Stimulated activated CD4-positive, alpha-beta T cell treated with anti-CD3 and anti-CD28 coated beads, Interleukin-1b, Interleukin-23, amount 100 ng/mL, for 1 hour (primary cell): ENCODE data around the gene TPPP2.
"Not testable (repeated sequence)": the region's sequence is repeated elsewhere in the genome, so short reads cannot be mapped to it uniquely, and the experiment has no call there.

Experiments
- DNase-seq, 2 donors: peaks; one replicate each; pipeline ENCODE4 v3.0.0-alpha.2; 2020; ENCODE audit warnings: low read depth in 2 of 2

Gene TPPP2

GRCh38 chr14:21029917-21030316 lies at the start of gene TPPP2:
Gene TPPP2 (plus strand): TSS chr14:21030217. CDS start chr14:21030582, 365 bp downstream.
- no peak for DNase-seq

GRCh38 chr14:20980906-20981305 lies 49.1 kb upstream of the TPPP2 start:
- DNase-seq, result no peak

GRCh38 chr14:20982646-20983369 lies 47.2 kb upstream of the TPPP2 start:
- DNase-seq, result no peak

GRCh38 chr14:20985650-20986049 lies 44.4 kb upstream of the TPPP2 start:
- DNase-seq, result not testable (repeated sequence)

- DNase-seq, result no peak
Observed at GRCh38 chr14:20986811-20987210, 43.2 kb upstream of the TPPP2 start.

- DNase-seq, result no peak
Observed at GRCh38 chr14:20988717-20989470, 41.1 kb upstream of the TPPP2 start.

GRCh38 chr14:20989471-20989786 lies 40.6 kb upstream of the TPPP2 start:
- no peak for DNase-seq

- DNase-seq, result peak; percentile 47 to 64
Observed at GRCh38 chr14:20989787-20990600, 40.0 kb upstream of the TPPP2 start, which contains the start of gene METTL17. Gene METTL17 (plus strand): TSS chr14:20989980. CDS start chr14:20990003, 23 bp downstream.

GRCh38 chr14:20996521-20996920 lies 33.5 kb upstream of the TPPP2 start:
- no peak for DNase-seq

GRCh38 chr14:20997115-20997514 lies 32.9 kb upstream of the TPPP2 start:
- DNase-seq, result no peak

GRCh38 chr14:20997564-20997963 lies 32.5 kb upstream of the TPPP2 start:
- no peak for DNase-seq

GRCh38 chr14:20998139-20998538 lies 31.9 kb upstream of the TPPP2 start:
- DNase-seq, result no peak

- DNase-seq, result no peak
Observed at GRCh38 chr14:20998674-20999366, 31.2 kb upstream of the TPPP2 start, which contains the start of gene SLC39A2. Gene SLC39A2 (plus strand): TSS chr14:20999293. CDS start chr14:20999447, 154 bp downstream.

GRCh38 chr14:20999591-20999990 lies 30.4 kb upstream of the TPPP2 start:
- no peak for DNase-seq

- DNase-seq, result no peak
Observed at GRCh38 chr14:21001218-21001617, 28.8 kb upstream of the TPPP2 start.

GRCh38 chr14:21003788-21004346 lies 26.1 kb upstream of the TPPP2 start:
- DNase-seq, result no peak

- DNase-seq, result not testable (repeated sequence)
Observed at GRCh38 chr14:21009721-21010120, 20.3 kb upstream of the TPPP2 start.

- no peak for DNase-seq
Observed at GRCh38 chr14:21011136-21011535, 18.9 kb upstream of the TPPP2 start.

- DNase-seq, result peak; percentile 61 to 70
Observed at GRCh38 chr14:21014761-21015190, 15.2 kb upstream of the TPPP2 start.

GRCh38 chr14:21015312-21015711 lies 14.7 kb upstream of the TPPP2 start:
- DNase-seq, result no peak
